ENCODE data around the gene VSX1.

- TF ChIP-seq CTCF (IDR thresholded peaks at IDR 0.05) (no peak), POLR2A (IDR thresholded peaks at IDR 0.05) (no peak)
Measured at GRCh38 chr20:25050082-25050481, 31.9 kb downstream of the VSX1 start.
